ENCODE results near the gene B3GNT2. TPM values are rescaled to one million over a fixed set of nuclear protein-coding genes. Genes with fewer than 3 reads are reported as not detected.

Gene B3GNT2
- total and polyA plus RNA-seq, 10 donors = 6.5 to 40.3 (median 25.4) TPM

DNA sequence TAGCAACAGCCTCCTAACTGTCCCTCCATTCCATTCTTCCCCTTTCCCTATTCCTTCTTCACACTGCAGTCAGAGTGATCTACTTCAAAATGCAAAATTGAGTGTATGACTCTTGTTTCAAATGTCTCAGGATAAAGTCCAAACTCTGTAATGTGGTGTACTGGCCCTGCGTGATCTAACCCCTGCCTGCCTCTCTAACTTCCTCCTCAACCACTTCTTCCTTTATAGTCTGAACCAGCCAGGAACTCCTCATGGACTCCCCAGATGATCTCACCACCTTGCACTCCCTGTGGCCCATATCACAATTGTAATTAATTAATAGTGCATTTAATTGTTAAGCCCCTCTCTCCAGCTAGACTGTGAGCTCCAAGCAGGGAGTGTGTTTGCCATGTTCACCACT lies 3.1 kb upstream of the B3GNT2 start:
- intact Hi-C loops (cut with DNase I; ENCODE audit: low total_unique reads) = loop anchor here (10.0 kb wide), 2 partner anchors 112 to 278 kb away; no protein-coding TSS in a partner anchor
- Histone ChIP-seq H3K4me3 (no peak overlapping the region), H3K9me3 (no peaks in the 10 kb centered on the region), H3K27me3 (replicated peaks in 1 of 7) (no peaks in the 10 kb centered on the region), H3K27ac (no peak overlapping the region), H3K36me3 (no peaks in the 10 kb centered on the region), H3K4me1 (peaks cover 6 to 27% (median 16%) of the 10 kb centered on the region in 6 donors)
- TF ChIP-seq POLR2A (IDR thresholded peaks at IDR 0.05) (no peak), POLR2AphosphoS5 (IDR thresholded peaks at IDR 0.05) (no peak)
- TF ChIP-seq, protein P1, sequence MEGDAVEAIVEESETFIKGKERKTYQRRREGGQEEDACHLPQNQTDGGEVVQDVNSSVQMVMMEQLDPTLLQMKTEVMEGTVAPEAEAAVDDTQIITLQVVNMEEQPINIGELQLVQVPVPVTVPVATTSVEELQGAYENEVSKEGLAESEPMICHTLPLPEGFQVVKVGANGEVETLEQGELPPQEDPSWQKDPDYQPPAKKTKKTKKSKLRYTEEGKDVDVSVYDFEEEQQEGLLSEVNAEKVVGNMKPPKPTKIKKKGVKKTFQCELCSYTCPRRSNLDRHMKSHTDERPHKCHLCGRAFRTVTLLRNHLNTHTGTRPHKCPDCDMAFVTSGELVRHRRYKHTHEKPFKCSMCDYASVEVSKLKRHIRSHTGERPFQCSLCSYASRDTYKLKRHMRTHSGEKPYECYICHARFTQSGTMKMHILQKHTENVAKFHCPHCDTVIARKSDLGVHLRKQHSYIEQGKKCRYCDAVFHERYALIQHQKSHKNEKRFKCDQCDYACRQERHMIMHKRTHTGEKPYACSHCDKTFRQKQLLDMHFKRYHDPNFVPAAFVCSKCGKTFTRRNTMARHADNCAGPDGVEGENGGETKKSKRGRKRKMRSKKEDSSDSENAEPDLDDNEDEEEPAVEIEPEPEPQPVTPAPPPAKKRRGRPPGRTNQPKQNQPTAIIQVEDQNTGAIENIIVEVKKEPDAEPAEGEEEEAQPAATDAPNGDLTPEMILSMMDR (IDR thresholded peaks at IDR 0.05 in 8 of 11, conservative IDR thresholded peaks at IDR 0.05 in 3 of 11) = no peak
- 41 to 55% (median 51%) methylated on average over 1 of the region's 1 CpG for WGBS, 5 donors
- no peak for DNase-seq

- no peak for TF ChIP-seq POLR2AphosphoS5 (IDR thresholded peaks at IDR 0.05)
- Histone ChIP-seq H3K4me1 (peaks cover 23 to 47% (median 36%) of the 10 kb centered on the region in 6 donors), H3K36me3 (no peaks in the 10 kb centered on the region), H3K4me3 (peak overlapping the region; percentile 85 to 98 (median 92)), H3K27ac (peak overlapping the region in 7 of 8 donors; percentile 90 to 99 (median 98)), H3K27me3 (replicated peaks in 1 of 7) (no peaks in the 10 kb centered on the region), H3K9me3 (no peaks in the 10 kb centered on the region)
- 45 to 75% (median 50%) methylated on average over 35 to 51 of the region's 51 CpGs for WGBS, 5 donors
- intact Hi-C loops (cut with DNase I; ENCODE audit: low total_unique reads) = loop anchor here (5.0 to 10.0 kb wide), 3 partner anchors 110 to 280 kb away; no protein-coding TSS in a partner anchor
- peak; percentile 90 for DNase-seq
These were observed 1.1 kb upstream of the B3GNT2 start for GRCh38 chr2:62194558-62195420.

DNA sequence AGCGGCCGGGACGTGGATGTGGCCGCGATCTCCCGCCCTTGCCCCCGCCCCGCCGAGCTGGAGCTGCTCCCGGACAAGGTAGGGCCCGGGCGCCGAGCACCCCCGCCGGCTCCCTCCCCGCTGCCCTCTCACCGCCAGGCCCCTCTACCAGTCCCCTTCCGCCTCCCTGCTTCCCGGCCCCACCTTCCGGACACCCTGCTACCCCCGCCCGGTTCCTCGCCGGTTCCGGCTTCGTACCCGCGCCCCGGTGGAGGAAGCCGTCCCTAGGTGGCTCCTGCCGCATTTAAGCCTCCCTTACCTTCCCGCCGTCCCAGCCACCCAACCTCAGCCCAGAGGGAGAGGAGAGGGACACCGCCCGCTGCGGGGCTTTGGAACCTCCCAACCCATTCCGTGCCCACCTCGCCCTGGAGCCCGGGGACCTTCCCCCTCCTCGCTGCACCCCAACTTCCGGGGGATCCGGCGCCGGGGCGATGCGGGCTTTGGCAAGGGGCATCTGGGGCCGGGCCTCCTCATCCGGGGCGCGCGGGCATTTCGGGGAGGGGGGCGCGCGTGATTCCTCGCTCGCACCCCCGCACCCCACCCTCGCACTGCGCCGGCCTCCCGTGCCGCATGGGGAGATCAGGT lies 475 bp downstream of the B3GNT2 start:
- peak; percentile 95 for DNase-seq
- H3K4me1 ChIP-seq = peaks cover 39 to 63% (median 52%) of the 10 kb centered on the region in 6 donors
- no peaks in the 10 kb centered on the region for H3K36me3 ChIP-seq
- intact Hi-C loops (cut with DNase I; ENCODE audit: low total_unique reads) = loop anchor here (5.0 to 10.0 kb wide), 3 partner anchors 108 to 282 kb away; no protein-coding TSS in a partner anchor
- WGBS, 5 donors = 0 to 2% (median 1%) methylated on average over 35 to 63 of the region's 63 CpGs
- no peaks in the 10 kb centered on the region for H3K9me3 ChIP-seq
- TF ChIP-seq POLR2AphosphoS5 (IDR thresholded peaks at IDR 0.05) (peak in 1 of 3 donors; percentile 28), POLR2A (IDR thresholded peaks at IDR 0.05) (no peak)
- TF ChIP-seq, protein P1 (IDR thresholded peaks at IDR 0.05 in 8 of 11, conservative IDR thresholded peaks at IDR 0.05 in 3 of 11) = peak in 1 of 11 experiments; percentile 15
- H3K27ac ChIP-seq = peak overlapping the region; percentile 90 to 99 (median 96)
- H3K4me3 ChIP-seq = peak overlapping the region; percentile 85 to 98 (median 92)
- no peaks in the 10 kb centered on the region for H3K27me3 ChIP-seq (replicated peaks in 1 of 7)

GRCh38 chr2:62197011-62197924 lies 1.4 kb downstream of the B3GNT2 start:
- peak overlapping the region; percentile 90 to 99 (median 96) for H3K27ac ChIP-seq
- TF ChIP-seq POLR2A (IDR thresholded peaks at IDR 0.05) (no peak), POLR2AphosphoS5 (IDR thresholded peaks at IDR 0.05) (peak in 2 of 3 donors; percentile 53 to 60)
- no peaks in the 10 kb centered on the region for H3K27me3 ChIP-seq (replicated peaks in 1 of 7)
- WGBS, 5 donors = 0 to 1% (median 1%) methylated on average over 35 to 48 of the region's 48 CpGs
- H3K4me1 ChIP-seq = peaks cover 45 to 72% (median 61%) of the 10 kb centered on the region in 6 donors
- intact Hi-C loops (cut with DNase I; ENCODE audit: low total_unique reads) = loop anchor here (5.0 to 10.0 kb wide), 3 partner anchors 108 to 282 kb away; no protein-coding TSS in a partner anchor
- peak; percentile 89 for DNase-seq
- H3K36me3 ChIP-seq = no peaks in the 10 kb centered on the region
- peak overlapping the region; percentile 85 to 98 (median 92) for H3K4me3 ChIP-seq
- no peaks in the 10 kb centered on the region for H3K9me3 ChIP-seq

Measured in spleen (tissue), 11 donors.